Smooth muscle cell (in vitro differentiated cells): ENCODE results near the gene PRDM5. TPM values are rescaled to one million over a fixed set of nuclear protein-coding genes. Genes with fewer than 3 reads are reported as not detected.

Source experiments
- DNase-seq: peaks from one replicate; lab custom pipeline; 2025; ENCODE audit not compliant: unreplicated experiment; lab: John Stamatoyannopoulos, UW
- H2AFZ ChIP-seq: fragments of 200-600 bp; sonication (generic); 2 replicates; pipeline ENCODE4 v1.6.0; 2016; ENCODE audit warnings: antibody characterized with exemption, low read depth, mild to moderate bottlenecking
- H3F3A ChIP-seq: fragments of 200-600 bp; sonication (generic); 2 replicates; pipeline ENCODE4 v1.6.0; 2017; ENCODE audit warnings: antibody characterized with exemption, low read depth
- H3K27ac ChIP-seq: fragments of 200-600 bp; sonication (generic); 2 replicates; pipeline ENCODE4 v1.5.1; 2016; ENCODE audit warnings: low read depth, mild to moderate bottlenecking
- H3K27me3 ChIP-seq: fragments of 200-600 bp; sonication (generic); 2 replicates; pipeline ENCODE4 v1.6.1; 2016; ENCODE audit warnings: low read depth, mild to moderate bottlenecking
- H3K36me3 ChIP-seq: fragments of 200-600 bp; sonication (generic); 2 replicates; pipeline ENCODE4 v1.5.1; 2016; ENCODE audit warnings: low read depth
- H3K4me1 ChIP-seq: fragments of 200-600 bp; sonication (generic); 2 replicates; pipeline ENCODE4 v1.5.1; 2016; ENCODE audit warnings: low read depth
- H3K4me2 ChIP-seq: fragments of 200-600 bp; sonication (generic); 2 replicates; pipeline ENCODE4 v1.6.0; 2016; ENCODE audit warnings: mild to moderate bottlenecking
- H3K4me3 ChIP-seq: fragments of 200-600 bp; sonication (generic); 2 replicates; pipeline ENCODE4 v1.5.1; 2016; ENCODE audit warnings: mild to moderate bottlenecking
- H3K79me2 ChIP-seq: fragments of 200-600 bp; sonication (generic); 2 replicates; pipeline ENCODE4 v1.6.0; 2016; ENCODE audit warnings: low read depth, mild to moderate bottlenecking
- H3K9ac ChIP-seq: fragments of 200-600 bp; sonication (generic); 2 replicates; pipeline ENCODE4 v1.6.0; 2016; ENCODE audit warnings: low read depth
- H3K9me3 ChIP-seq: fragments of 200-600 bp; sonication (generic); replicated peaks from 2 replicates; pipeline ENCODE4 v1.5.1; 2016; ENCODE audit warnings: low read depth
- H4K20me1 ChIP-seq: fragments of 200-600 bp; sonication (generic); 2 replicates; pipeline ENCODE4 v1.6.0; 2016; ENCODE audit warnings: low read depth
- CTCF ChIP-seq: fragments of 200-600 bp; sonication (generic); IDR thresholded peaks from 2 replicates; pipeline ENCODE4 v1.5.1; 2017; ENCODE audit warnings: borderline replicate concordance, mild to moderate bottlenecking, antibody characterized with exemption; ENCODE audit not compliant: insufficient read depth, poor library complexity, severe bottlenecking
- WGBS: methylation state at CpG from one replicate; pipeline ENCODE4 v1.1.7; 2016; ENCODE audit warnings: low lambda C conversion rate; 5-methylcytosine and 5-hydroxymethylcytosine counted together
- polyA plus RNA-seq: library from polyadenylated mRNA; unstranded; fragments of >200 nt; fragmentation: Nextera tagmentation; extraction: Ambion mirVana; gene quantifications from 2 replicates; pipeline ENCODE4 v1.2.1, GENCODE V29; 2016
- total RNA-seq: library from RNA; depleted of rRNA; stranded (reverse); fragments of >200 nt; gene quantifications from 2 replicates; pipeline ENCODE4 v1.2.3, GENCODE V29; 2014

Gene PRDM5
- total and polyA plus RNA-seq, 2 experiments from 2014 or later = 3.3 to 8.6 TPM

GRCh38 chr4:120829113-120829831, 93.3 kb downstream of the PRDM5 start:
- Histone ChIP-seq H3K4me2 (peak overlapping the region; percentile 68), H3K9ac (no peak overlapping the region), H4K20me1 (no peaks in the 10 kb centered on the region), H3K79me2 (no peaks in the 10 kb centered on the region), H3K36me3 (no peaks in the 10 kb centered on the region), H3K4me3 (no peak overlapping the region), H3K4me1 (no peaks in the 10 kb centered on the region), H3K27ac (no peak overlapping the region), H2AFZ (no peak overlapping the region), H3F3A (peaks cover 12% of the 10 kb centered on the region), H3K27me3 (no peaks in the 10 kb centered on the region), H3K9me3 (no peaks in the 10 kb centered on the region)
- TF ChIP-seq CTCF = no peak
- WGBS = 61% methylated on average over 4 of the region's 4 CpGs
- DNase-seq = no peak

GRCh38 chr4:120826853-120827252, 95.7 kb downstream of the PRDM5 start:
- Histone ChIP-seq H4K20me1 (no peaks in the 10 kb centered on the region), H3K27ac (peak overlapping the region; percentile 20), H3F3A (peaks cover 12% of the 10 kb centered on the region), H3K9me3 (no peaks in the 10 kb centered on the region), H2AFZ (no peak overlapping the region), H3K79me2 (no peaks in the 10 kb centered on the region), H3K36me3 (no peaks in the 10 kb centered on the region), H3K4me3 (no peak overlapping the region), H3K9ac (no peak overlapping the region), H3K27me3 (no peaks in the 10 kb centered on the region), H3K4me1 (no peaks in the 10 kb centered on the region), H3K4me2 (peak overlapping the region; percentile 25)
- TF ChIP-seq CTCF = no peak
- DNase-seq = no peak
- 59% methylated on average over 6 of the region's 6 CpGs for WGBS

- Histone ChIP-seq H3K4me2 (peak overlapping the region; percentile 46), H3F3A (peaks cover 12% of the 10 kb centered on the region), H3K27ac (peak overlapping the region; percentile 20), H4K20me1 (no peaks in the 10 kb centered on the region), H3K36me3 (no peaks in the 10 kb centered on the region), H2AFZ (no peak overlapping the region), H3K79me2 (no peaks in the 10 kb centered on the region), H3K4me1 (no peaks in the 10 kb centered on the region), H3K9me3 (no peaks in the 10 kb centered on the region), H3K27me3 (no peaks in the 10 kb centered on the region), H3K4me3 (no peak overlapping the region), H3K9ac (no peak overlapping the region)
- no peak for DNase-seq
- WGBS = 11% methylated on average over 1 of the region's 1 CpG
- no peak for TF ChIP-seq CTCF
These were observed 96.1 kb downstream of the PRDM5 start for GRCh38 chr4:120826449-120826848.

- no peaks in the 10 kb centered on the region for H3K36me3 ChIP-seq
- no peaks in the 10 kb centered on the region for H3K9me3 ChIP-seq
- no peak for TF ChIP-seq CTCF
- H3K4me3 ChIP-seq = no peak overlapping the region
- no peaks in the 10 kb centered on the region for H4K20me1 ChIP-seq
- H3K27ac ChIP-seq = peak overlapping the region; percentile 23
- H3K4me2 ChIP-seq = peak overlapping the region; percentile 10
- no peak for DNase-seq
- no peaks in the 10 kb centered on the region for H3K79me2 ChIP-seq
- H3K9ac ChIP-seq = no peak overlapping the region
- H3K27me3 ChIP-seq = no peaks in the 10 kb centered on the region
- peaks cover 12% of the 10 kb centered on the region for H3F3A ChIP-seq
- no peaks in the 10 kb centered on the region for H3K4me1 ChIP-seq
- no peak overlapping the region for H2AFZ ChIP-seq
These were observed 97.6 kb downstream of the PRDM5 start for GRCh38 chr4:120824946-120825345.
